HepG2 (cell line): ENCODE measurements around the gene HIPK3. TPM values are rescaled to one million over a fixed set of nuclear protein-coding genes. Genes with fewer than 3 reads are reported as not detected.

Experiments
- ATAC-seq: fragments of 200-7000 bp; cut with Tn5 transposase; 3 replicates; pipeline ENCODE4 v1.9.1; 2020; ENCODE audit warnings: mild to moderate bottlenecking, moderate library complexity
- BruUV-seq: library from RNA; stranded (reverse); fragments of 400-500 nt; replicated peaks from 2 replicates; lab custom pipeline; 2021; lab: Mats Ljungman, UMichigan
- CTCF ChIA-PET: fragments of 300-600 bp; formaldehyde crosslinking; extraction: SDS; loops from one replicate; lab custom pipeline; 2021; ENCODE audit warnings: low total read pairs, inconsistent platforms, low intra/inter-chr PET ratio; lab: Yijun Ruan, JAX
- POLR2A ChIA-PET: fragments of 350-600 bp; sonication (Branson Sonifier 250); formaldehyde crosslinking; loops from one replicate; lab custom pipeline; 2020; ENCODE audit warnings: antibody characterized with exemption, inconsistent platforms; lab: Yijun Ruan, JAX
- DNase-seq: peaks from one replicate; pipeline ENCODE4 v3.0.0-alpha.2; 2015; ENCODE audit warnings: low spot score
- FAIRE-seq: peaks from 3 replicates; lab custom pipeline; 2011; peaks lifted over from hg19 to GRCh38; lab: Jason Lieb, UNC
- H2AFZ ChIP-seq: one replicate; pipeline ENCODE4 v1.6.1; 2011; ENCODE audit warnings: low read length, inconsistent platforms
- H3K27ac ChIP-seq: fragments of 300-600 bp; 3 replicates; pipeline ENCODE4 v1.8.0; 2011; ENCODE audit warnings: mixed run types, mild to moderate bottlenecking, mixed read lengths, low read length, inconsistent platforms; ENCODE audit not compliant: insufficient read depth; ENCODE audit errors: extremely low read length
- H3K27me3 ChIP-seq, 2 experiments: fragments of 200-600 bp in 1 of 2; 2 replicates in 1 of 2; 3 replicates in 1 of 2; pipeline versions ENCODE4 v1.6.0 to v1.8.0; 2011; ENCODE audit warnings: low read length in 2 of 2, mild to moderate bottlenecking in 2 of 2, moderate library complexity in 2 of 2, inconsistent platforms in 1 of 2; ENCODE audit not compliant: insufficient read depth in 2 of 2, control insufficient read depth in 1 of 2
- H3K36me3 ChIP-seq, 2 experiments: fragments of 200-600 bp in 1 of 2; replicated peaks in 1 of 2; 2 replicates in 1 of 2; 3 replicates in 1 of 2; pipeline versions ENCODE4 v1.5.1 to v1.8.0; 2011; ENCODE audit warnings: low read length in 2 of 2, inconsistent platforms in 1 of 2; ENCODE audit not compliant: insufficient read depth in 2 of 2, control insufficient read depth in 1 of 2
- H3K4me1 ChIP-seq: 2 replicates; pipeline ENCODE4 v1.5.1; 2012; ENCODE audit warnings: low read length, inconsistent platforms; ENCODE audit not compliant: insufficient read depth
- H3K4me2 ChIP-seq: 2 replicates; pipeline ENCODE4 v1.6.0; 2011; ENCODE audit warnings: low read depth, low read length, inconsistent platforms
- H3K4me3 ChIP-seq, 3 experiments: fragments of 200-600 bp in 1 of 3; sonication (generic), shearing (Covaris generic) in 1 of 3; replicated peaks in 1 of 3; 2 replicates each; pipeline ENCODE4 v1.5.1; 2011 to 2016; ENCODE audit warnings: low read length in 3 of 3, inconsistent platforms in 2 of 3, low read depth in 2 of 3, mild to moderate bottlenecking in 2 of 3, control low read depth in 1 of 3, mixed read lengths in 1 of 3; ENCODE audit not compliant: insufficient read depth in 1 of 3
- H3K79me2 ChIP-seq: one replicate; pipeline ENCODE4 v1.6.1; 2011; ENCODE audit warnings: low read length, inconsistent platforms; ENCODE audit not compliant: insufficient read depth
- H3K9ac ChIP-seq: 2 replicates; pipeline ENCODE4 v1.6.0; 2011; ENCODE audit warnings: mild to moderate bottlenecking, low read depth, low read length, inconsistent platforms; ENCODE audit not compliant: insufficient read depth
- H3K9me3 ChIP-seq: 2 replicates; pipeline ENCODE4 v1.5.1; 2012; ENCODE audit warnings: mild to moderate bottlenecking, low read length
- H4K20me1 ChIP-seq: 2 replicates; pipeline ENCODE4 v1.6.0; 2011; ENCODE audit warnings: inconsistent platforms, mild to moderate bottlenecking, low read length, moderate library complexity; ENCODE audit not compliant: insufficient read depth
- CAMTA2 ChIP-seq: sonication (generic); formaldehyde crosslinking; IDR thresholded peaks from 2 replicates; pipeline ENCODE4 v1.4.0; 2020; ENCODE audit warnings: mild to moderate bottlenecking, missing genetic modification reagents, borderline replicate concordance
- FOSL1 ChIP-seq: sonication (generic); formaldehyde crosslinking; IDR thresholded peaks from 2 replicates; pipeline ENCODE4 v1.9.0; 2021; ENCODE audit warnings: missing genetic modification reagents, borderline replicate concordance
- NCOA1 ChIP-seq: sonication (generic); formaldehyde crosslinking; IDR thresholded peaks from 2 replicates; pipeline ENCODE4 v1.9.0; 2021; ENCODE audit warnings: missing genetic modification reagents
- SKI ChIP-seq: fragments of 450-650 bp; IDR thresholded peaks from one replicate; pipeline ENCODE4 v1.6.1; 2018; ENCODE audit warnings: mild to moderate bottlenecking; ENCODE audit not compliant: partially characterized antibody
- SRF ChIP-seq: IDR thresholded peaks from 2 replicates; pipeline ENCODE4 v1.6.1; 2011; ENCODE audit warnings: mild to moderate bottlenecking, low read depth, low read length, moderate library complexity
- ZNF296 ChIP-seq: sonication (generic); formaldehyde crosslinking; conservative IDR thresholded peaks from 2 replicates; pipeline ENCODE4 v1.5.0; 2020; ENCODE audit warnings: mild to moderate bottlenecking, missing genetic modification reagents
- ZNF484 ChIP-seq: sonication (generic); formaldehyde crosslinking; IDR thresholded peaks from 2 replicates; pipeline ENCODE4 v1.5.1; 2020; ENCODE audit warnings: mild to moderate bottlenecking, low read depth, missing genetic modification reagents, borderline replicate concordance
- ZNF737 ChIP-seq: sonication (generic); formaldehyde crosslinking; IDR thresholded peaks from 2 replicates; pipeline ENCODE4 v1.5.0; 2020; ENCODE audit warnings: missing genetic modification reagents, mild to moderate bottlenecking, borderline replicate concordance
- ZNF790 ChIP-seq: sonication (generic); formaldehyde crosslinking; IDR thresholded peaks from 2 replicates; pipeline ENCODE4 v1.8.0; 2022; ENCODE audit warnings: missing genetic modification reagents, mild to moderate bottlenecking, borderline replicate concordance
- WGBS: methylation state at CpG from one replicate; pipeline ENCODE4 v1.1.6; 2017; ENCODE audit warnings: low lambda C conversion rate; 5-methylcytosine and 5-hydroxymethylcytosine counted together
- in situ Hi-C: cut with HindIII; loops from 2 replicates; pipeline ENCODE4 v1.10.0; 2017; ENCODE audit warnings: low pct_unique_long_range_greater_than_20kb; ENCODE audit not compliant: extremely low pct_ligation_motif_present
- intact Hi-C: fragments of 100-400 bp; cut with micrococcal nuclease; formaldehyde crosslinking; loops from one replicate; pipeline ENCODE4 v1.10.0; 2022; ENCODE audit not compliant: unreplicated experiment
- polyA plus RNA-seq, 8 experiments: library from polyadenylated mRNA; depleted of rRNA in 3 of 8; stranded (reverse) in 7 of 8; unstranded in 1 of 8; fragments of >200 nt; fragmentation: Illumina TruSeq in 4 of 8; extraction: Trizol in 4 of 8; gene quantifications; 2 replicates each; pipeline versions ENCODE4 v1.2.1 to v1.2.3, GENCODE V29; 2011 to 2016; ENCODE audit warnings: low read depth in 4 of 8, missing spikeins in 1 of 8, mixed read lengths in 1 of 8; ENCODE audit not compliant: insufficient read depth in 1 of 8
- total RNA-seq, 5 experiments: library from RNA; depleted of rRNA; stranded (reverse); fragments of >200 nt; fragmentation: Illumina TruSeq; extraction: Trizol; gene quantifications; 2 replicates each; pipeline ENCODE4 v1.2.3, GENCODE V29; 2016; ENCODE audit warnings: low read depth in 1 of 5

The HIPK3 gene
- total and polyA plus RNA-seq, 2 of the 13 experiments (the other 11 are each of a cell fraction or from before 2014, with no cell fraction given) = 20.5 to 44.3 TPM

DNA sequence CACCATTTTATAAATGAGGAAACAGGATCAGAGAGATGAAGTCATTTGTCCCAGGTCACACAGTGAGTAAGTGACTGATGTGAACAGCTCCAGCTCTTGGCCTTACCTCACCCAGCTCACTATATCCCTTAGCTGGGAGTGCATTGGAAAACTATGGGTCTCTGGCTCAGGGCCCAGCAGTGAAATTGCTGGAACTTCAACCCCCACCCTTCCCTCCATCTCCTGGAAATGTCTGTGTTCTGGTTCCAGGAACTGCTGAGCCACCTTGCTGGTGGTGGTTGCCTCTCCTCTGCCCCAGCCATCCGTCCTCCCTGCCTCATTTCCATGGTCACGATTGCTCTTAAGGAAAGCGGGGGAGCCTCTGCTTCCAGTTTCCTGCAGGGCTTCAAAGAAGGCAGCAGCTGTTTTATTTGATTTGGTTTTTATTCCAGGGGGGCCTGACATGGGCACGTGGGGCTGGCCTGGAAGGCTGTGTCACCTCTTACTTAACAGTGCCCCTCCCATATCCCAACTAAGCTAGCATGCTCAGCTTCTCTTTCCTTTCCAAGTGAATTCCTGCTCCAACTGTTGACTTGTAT, 49.7 kb upstream of the HIPK3 start (continued):
- TF ChIP-seq ZNF296 (CRISPR knock-in tag) (no peak), SRF (no peak), FOSL1 (CRISPR knock-in tag) (no peak), CAMTA2 (CRISPR knock-in tag) (no peak), ZNF484 (CRISPR knock-in tag) (no peak), ZNF790 (CRISPR knock-in tag) (no peak), SKI (no peak), ZNF737 (no peak)

- Histone ChIP-seq H3K4me3 (no peak overlapping the region), H3K36me3 (no peaks in the 10 kb centered on the region), H3K27ac (no peak overlapping the region), H3K9ac (no peak overlapping the region), H3K27me3 (no peaks in the 10 kb centered on the region), H3K9me3 (no peaks in the 10 kb centered on the region), H4K20me1 (no peaks in the 10 kb centered on the region), H3K4me2 (no peak overlapping the region), H2AFZ (no peak overlapping the region), H3K4me1 (peaks cover 24% of the 10 kb centered on the region), H3K79me2 (no peaks in the 10 kb centered on the region)
- WGBS = 45% methylated on average over 1 of the region's 1 CpG
- FAIRE-seq = no peak
- intact Hi-C loops (no loop called here), in situ Hi-C loops (no loop called here)
- POLR2A ChIA-PET = interaction anchor here (0.7 kb wide), 1 partner anchor 62 kb away, joined by 3 read pairs; no protein-coding TSS in a partner anchor
- no peak for TF ChIP-seq NCOA1 (CRISPR knock-in tag)
- BruUV-seq = no TSS peak
- ATAC-seq = no peak
- no peak for DNase-seq
- CTCF ChIA-PET = no interaction called here
Measured at GRCh38 chr11:33208150-33208549, 49.0 kb upstream of the HIPK3 start.
